Activated CD4-positive, alpha-beta T cell treated with anti-CD3 and anti-CD28 coated beads for 48 hours (primary cell): ENCODE measurements around the gene KLF15.

ENCODE experiments used
- DNase-seq: peaks from one replicate; pipeline ENCODE4 v3.0.0-alpha.2; 2020

The KLF15 gene

GRCh38 chr3:126357295-126358037, at the start of gene KLF15:
TSS of gene KLF15 (minus strand) at chr3:126357408. CDS start at chr3:126352922, 4,486 bp downstream.
- DNase-seq: peak; percentile 81

- no peak for DNase-seq
Observed at GRCh38 chr3:126406389-126407296, 49.4 kb upstream of the KLF15 start.

GRCh38 chr3:126402666-126403302, 45.6 kb upstream of the KLF15 start:
- no peak for DNase-seq

DNA sequence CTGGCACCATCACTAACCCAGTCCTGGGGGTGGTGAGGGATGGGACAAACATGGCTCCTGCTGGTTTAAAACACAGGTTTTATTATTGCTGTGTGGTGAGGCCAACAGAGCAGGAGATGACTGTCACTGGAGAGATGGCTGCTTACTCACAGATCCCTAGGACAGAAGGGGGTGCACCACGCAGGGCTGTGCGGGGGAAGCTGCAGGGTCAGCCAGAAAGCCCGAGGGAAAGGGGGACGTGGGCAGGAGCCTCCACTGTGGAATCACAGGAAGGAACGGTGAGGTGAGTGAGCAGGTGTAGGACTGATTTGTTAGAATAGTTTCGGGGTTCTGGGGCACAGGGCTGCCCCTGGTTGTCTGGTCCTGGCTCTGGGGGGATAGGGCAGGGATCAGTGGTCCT, 45.0 kb upstream of the KLF15 start:
- DNase-seq: no peak

- DNase-seq: no peak
Observed at GRCh38 chr3:126401611-126402160, 44.5 kb upstream of the KLF15 start.

GRCh38 chr3:126399756-126400155, 42.5 kb upstream of the KLF15 start:
- no peak for DNase-seq

GRCh38 chr3:126399351-126399735, 42.1 kb upstream of the KLF15 start:
- DNase-seq: no peak

- no peak for DNase-seq
Observed at GRCh38 chr3:126398423-126399350, 41.5 kb upstream of the KLF15 start.

- no peak for DNase-seq
Observed at GRCh38 chr3:126397610-126398422, 40.6 kb upstream of the KLF15 start.

GRCh38 chr3:126396536-126396935, 39.3 kb upstream of the KLF15 start:
- no peak for DNase-seq

DNA sequence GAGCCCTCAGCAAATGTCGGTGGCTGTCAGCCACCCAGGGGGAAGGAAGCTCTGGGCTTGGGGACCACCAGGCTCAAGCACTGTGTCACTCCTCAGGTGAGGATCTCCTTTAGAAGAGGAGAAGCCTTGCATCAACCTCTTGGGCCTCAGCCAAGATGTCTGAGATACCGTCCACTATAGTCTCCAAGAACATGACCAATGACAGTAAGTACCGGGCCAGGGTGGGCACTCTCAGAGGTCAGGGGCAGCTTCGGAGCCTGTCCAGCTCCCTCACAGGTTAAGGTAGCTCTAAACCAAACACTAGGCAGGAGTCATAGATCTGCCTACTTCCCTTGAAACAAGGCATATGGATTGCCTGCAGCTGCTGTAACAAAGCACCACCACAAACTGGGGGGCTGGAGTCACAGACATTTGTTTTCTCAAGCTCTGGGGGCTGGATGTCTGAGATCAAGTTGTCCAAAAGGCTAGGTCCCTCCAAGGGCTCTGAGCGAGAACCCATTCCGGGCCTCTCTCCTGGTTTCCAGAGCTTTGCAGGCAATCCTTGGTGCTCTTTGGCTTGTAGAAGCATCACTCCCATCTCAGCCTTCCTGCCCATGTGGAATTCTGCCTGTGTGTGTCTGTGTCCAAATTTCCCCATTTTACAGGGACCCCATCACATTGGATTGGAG, 38.8 kb upstream of the KLF15 start:
- DNase-seq: no peak

DNA sequence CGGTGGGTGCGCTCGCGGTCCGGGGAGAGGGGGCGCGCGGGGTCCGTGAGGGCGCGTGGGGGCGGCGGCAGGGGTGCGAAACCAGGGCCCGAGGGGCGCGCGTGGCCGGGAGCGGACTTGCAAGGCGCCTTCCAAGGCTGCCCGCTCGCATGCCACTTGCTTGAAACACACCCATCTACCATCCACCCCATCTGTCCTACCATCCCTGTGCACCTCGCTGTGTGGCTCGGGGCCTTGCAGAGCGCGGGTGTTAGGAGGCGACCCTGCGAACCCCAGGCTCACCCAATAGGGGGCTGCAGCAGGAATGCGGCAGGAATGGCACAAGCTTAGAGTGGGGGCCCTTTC, 37.7 kb upstream of the KLF15 start:
- DNase-seq: no peak

GRCh38 chr3:126394179-126394976, 37.2 kb upstream of the KLF15 start, which contains the start of gene CFAP100:
TSS of gene CFAP100 (plus strand) at chr3:126394909. CDS start at chr3:126396001, 1,092 bp downstream.
- DNase-seq: no peak

DNA sequence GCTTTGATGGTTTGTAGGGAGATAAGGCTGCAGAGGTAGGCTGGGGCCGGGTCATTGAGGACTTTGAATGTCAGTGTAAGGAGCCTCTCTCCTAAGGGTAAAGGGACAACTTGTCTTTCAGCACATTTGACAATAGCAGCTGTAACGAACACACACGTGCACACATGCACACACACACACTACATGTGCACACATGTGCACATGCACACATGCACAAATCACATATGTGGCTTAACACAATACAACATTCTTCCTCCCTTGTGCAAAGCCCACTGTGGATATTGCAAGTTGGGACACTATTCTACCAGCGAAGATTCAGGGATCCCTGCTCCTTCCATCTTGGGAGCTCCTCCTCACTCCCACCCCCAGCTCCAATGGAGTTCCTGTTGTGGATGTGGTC, 36.4 kb upstream of the KLF15 start:
- DNase-seq: no peak

DNA sequence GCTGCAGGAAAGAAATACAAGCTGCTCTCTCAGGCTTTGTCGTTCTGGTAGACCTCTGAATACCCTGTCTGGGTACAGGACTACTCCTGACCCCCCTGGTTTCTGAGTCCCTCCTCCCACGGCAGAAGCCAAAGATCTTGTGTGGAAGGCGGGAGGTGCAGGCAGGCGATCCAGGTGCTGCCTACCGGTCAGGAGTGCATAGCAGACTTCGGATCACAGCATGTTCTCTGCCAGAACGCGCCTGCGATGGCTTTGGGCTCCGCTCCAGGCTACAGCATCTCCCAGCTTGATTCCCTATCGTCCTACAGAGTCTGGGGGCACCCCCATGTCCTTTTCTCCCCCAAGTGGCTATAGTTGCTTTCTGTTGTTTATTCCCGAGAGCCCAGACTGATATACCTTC, 35.0 kb upstream of the KLF15 start:
- no peak for DNase-seq

DNA sequence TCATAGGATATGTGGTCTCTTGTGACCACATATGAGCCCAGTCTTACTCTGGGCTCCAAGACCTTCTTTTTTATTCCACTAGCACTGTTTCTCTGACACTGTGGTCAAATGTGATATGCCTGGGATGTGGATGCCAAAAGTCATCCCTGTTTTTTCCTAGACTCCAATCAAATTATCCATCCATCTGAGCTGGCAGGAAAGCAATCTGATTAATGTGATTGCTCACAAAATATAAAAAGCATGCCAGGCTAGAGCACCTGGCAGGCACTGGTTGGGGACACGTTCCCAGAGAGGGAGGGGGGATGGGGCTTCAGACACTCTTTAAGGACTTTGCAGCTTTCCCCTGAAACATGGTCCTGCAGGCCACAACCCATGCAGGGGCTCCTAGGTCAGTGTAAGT, 34.4 kb upstream of the KLF15 start:
- DNase-seq: no peak

DNA sequence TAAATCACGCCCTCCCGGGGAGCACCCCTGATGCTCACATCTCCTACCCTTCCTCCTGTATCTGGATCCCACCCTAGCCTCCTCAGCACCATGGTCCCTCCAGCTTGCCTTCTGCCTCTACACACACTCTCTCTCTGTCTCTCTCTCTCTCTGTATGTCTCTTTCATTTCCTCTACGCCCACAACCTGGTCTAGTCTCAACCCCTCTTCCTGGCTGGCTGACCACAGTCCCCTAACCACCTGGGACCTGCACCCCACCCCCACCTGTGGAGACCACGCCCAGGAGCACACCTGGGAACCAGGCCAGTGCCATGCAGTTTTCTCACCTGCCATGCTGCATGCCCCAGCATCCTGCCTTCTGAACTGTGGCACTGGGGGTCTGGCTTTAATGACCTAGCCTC, 33.5 kb upstream of the KLF15 start:
- no peak for DNase-seq

DNA sequence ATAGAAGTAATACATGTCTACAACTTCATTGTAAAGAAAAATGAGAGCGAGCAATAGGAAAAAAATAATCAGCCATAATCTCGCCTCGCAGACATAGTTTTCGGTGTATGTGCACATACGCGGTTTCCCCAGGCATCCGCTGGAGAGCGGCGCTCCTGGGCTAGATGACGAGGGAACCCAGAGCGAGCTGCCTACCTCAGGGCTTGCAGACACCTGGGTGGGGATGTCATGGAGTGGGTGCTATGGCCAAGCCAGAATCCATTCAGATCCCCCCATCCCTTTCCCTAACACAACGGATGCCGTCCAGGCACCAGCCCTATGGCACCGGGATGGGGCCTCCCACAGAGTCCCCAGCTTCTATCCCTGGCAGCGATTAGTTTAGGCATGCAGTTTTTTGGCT, 33.0 kb upstream of the KLF15 start:
- DNase-seq: no peak

GRCh38 chr3:126389794-126390146, 32.6 kb upstream of the KLF15 start:
- DNase-seq: no peak
